WTC11 (cell line): Measurements from ENCODE around the gene MIX23. TPM values are rescaled to one million over a fixed set of nuclear protein-coding genes. Genes with fewer than 3 reads are reported as not detected.
A peak's percentile ranks its signal among the peaks of the same experiment; 100 is the strongest.

Experiments used
- AFF4 ChIP-seq: sonication (generic); formaldehyde crosslinking; IDR thresholded peaks from 2 replicates; pipeline ENCODE4 v1.8.1; 2023; ENCODE audit warnings: mild to moderate bottlenecking, missing genetic modification reagents, borderline replicate concordance
- CREM ChIP-seq: sonication (generic); formaldehyde crosslinking; IDR thresholded peaks from 2 replicates; pipeline ENCODE4 v1.8.1; 2022; ENCODE audit warnings: mild to moderate bottlenecking, missing genetic modification reagents, moderate library complexity
- GRHL2 ChIP-seq: fragments of 250-450 bp; sonication (Bioruptor Pico); IDR thresholded peaks from 2 replicates; pipeline ENCODE4 v1.8.0; 2022; ENCODE audit warnings: mild to moderate bottlenecking, moderate library complexity; ENCODE audit not compliant: insufficient replicate concordance, severe bottlenecking
- GTF2I ChIP-seq: fragments of 250-450 bp; sonication (Bioruptor Pico); conservative IDR thresholded peaks from 2 replicates; pipeline ENCODE4 v1.4.0; 2021; ENCODE audit warnings: mild to moderate bottlenecking
- MYBL2 ChIP-seq: sonication (generic); formaldehyde crosslinking; IDR thresholded peaks from 2 replicates; pipeline ENCODE4 v1.8.1; 2023; ENCODE audit warnings: mild to moderate bottlenecking, moderate library complexity, missing genetic modification reagents
- NFE2L1 ChIP-seq: sonication (generic); formaldehyde crosslinking; IDR thresholded peaks from 2 replicates; pipeline ENCODE4 v1.8.1; 2023; ENCODE audit warnings: missing genetic modification reagents
- SMAD4 ChIP-seq: sonication (generic); formaldehyde crosslinking; IDR thresholded peaks from 2 replicates; pipeline ENCODE4 v1.8.0; 2022; ENCODE audit warnings: mild to moderate bottlenecking, missing genetic modification reagents
- STAT6 ChIP-seq: sonication (generic); formaldehyde crosslinking; conservative IDR thresholded peaks from 2 replicates; pipeline ENCODE4 v1.8.1; 2023; ENCODE audit warnings: mild to moderate bottlenecking, low read depth, missing genetic modification reagents, moderate library complexity
- total RNA-seq: library from RNA; stranded (reverse); gene quantifications from 3 replicates; pipeline ENCODE4 v1.2.3, GENCODE V29; 2021
- TF ChIP-seq, protein P1 (sequence below): fragments of 250-450 bp; sonication (Bioruptor Pico); conservative IDR thresholded peaks from 2 replicates; pipeline ENCODE4 v1.9.0; 2021; ENCODE audit warnings: mild to moderate bottlenecking
- TF ChIP-seq, protein P2 (sequence below): fragments of 250-450 bp; sonication (Bioruptor Pico); IDR thresholded peaks from 2 replicates; pipeline ENCODE4 v1.9.0; 2021; ENCODE audit warnings: mild to moderate bottlenecking
- TF ChIP-seq, protein P3 (sequence below): fragments of 250-450 bp; sonication (Bioruptor Pico); IDR thresholded peaks from 2 replicates; pipeline ENCODE4 v1.9.0; 2021; ENCODE audit warnings: mild to moderate bottlenecking, borderline replicate concordance
- TF ChIP-seq, protein P4 (sequence below): fragments of 250-450 bp; sonication (Bioruptor Pico); IDR thresholded peaks from 2 replicates; pipeline ENCODE4 v1.9.0; 2021; ENCODE audit warnings: moderate library complexity, mild to moderate bottlenecking, inconsistent platforms, borderline replicate concordance

Gene MIX23
- total RNA-seq, 1 experiment from 2014 or later: 81.7 TPM

GRCh38 chr3:122415762-122416654 is 33.0 kb upstream of the MIX23 start, which contains the start of gene WDR5B (continued):
- TF ChIP-seq, protein P1, sequence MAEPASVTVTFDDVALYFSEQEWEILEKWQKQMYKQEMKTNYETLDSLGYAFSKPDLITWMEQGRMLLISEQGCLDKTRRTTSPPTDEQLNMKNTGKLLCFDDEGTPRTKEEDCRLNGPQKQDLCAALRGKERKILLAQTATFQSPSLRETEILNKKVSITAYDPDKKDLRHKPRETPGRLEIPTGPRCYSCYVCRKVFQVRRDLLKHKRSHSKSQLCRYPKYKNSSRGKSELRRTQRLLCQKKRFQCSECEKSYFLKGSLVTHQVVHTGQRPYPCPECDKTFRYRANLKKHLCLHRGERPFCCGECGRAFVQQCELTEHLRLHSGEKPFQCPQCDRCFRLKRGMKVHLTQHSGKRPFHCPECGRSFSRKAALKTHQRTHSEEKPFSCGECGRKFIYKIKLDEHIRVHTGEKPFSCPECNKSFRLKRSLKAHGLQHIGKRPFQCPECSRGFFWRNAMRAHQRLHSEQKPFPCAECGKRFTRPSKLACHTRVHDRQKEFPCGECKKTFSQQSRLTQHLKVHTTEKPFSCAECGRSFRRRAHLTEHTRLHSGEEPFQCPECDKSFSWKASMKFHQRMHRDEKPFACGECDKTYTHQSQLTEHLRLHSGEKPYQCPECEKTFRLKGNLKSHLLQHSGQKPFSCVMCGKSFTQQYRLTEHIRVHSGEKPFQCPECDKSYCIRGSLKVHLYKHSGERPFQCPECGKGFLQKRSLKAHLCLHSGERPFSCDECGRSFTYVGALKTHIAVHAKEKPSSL (CRISPR knock-in tag): no peak
- no peak for TF ChIP-seq GRHL2 (CRISPR knock-in tag)
- no peak for TF ChIP-seq NFE2L1 (CRISPR knock-in tag)
- TF ChIP-seq, protein P2, sequence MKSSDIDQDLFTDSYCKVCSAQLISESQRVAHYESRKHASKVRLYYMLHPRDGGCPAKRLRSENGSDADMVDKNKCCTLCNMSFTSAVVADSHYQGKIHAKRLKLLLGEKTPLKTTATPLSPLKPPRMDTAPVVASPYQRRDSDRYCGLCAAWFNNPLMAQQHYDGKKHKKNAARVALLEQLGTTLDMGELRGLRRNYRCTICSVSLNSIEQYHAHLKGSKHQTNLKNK (CRISPR knock-in tag): no peak
- TF ChIP-seq SMAD4 (CRISPR knock-in tag): no peak
- TF ChIP-seq, protein P3, sequence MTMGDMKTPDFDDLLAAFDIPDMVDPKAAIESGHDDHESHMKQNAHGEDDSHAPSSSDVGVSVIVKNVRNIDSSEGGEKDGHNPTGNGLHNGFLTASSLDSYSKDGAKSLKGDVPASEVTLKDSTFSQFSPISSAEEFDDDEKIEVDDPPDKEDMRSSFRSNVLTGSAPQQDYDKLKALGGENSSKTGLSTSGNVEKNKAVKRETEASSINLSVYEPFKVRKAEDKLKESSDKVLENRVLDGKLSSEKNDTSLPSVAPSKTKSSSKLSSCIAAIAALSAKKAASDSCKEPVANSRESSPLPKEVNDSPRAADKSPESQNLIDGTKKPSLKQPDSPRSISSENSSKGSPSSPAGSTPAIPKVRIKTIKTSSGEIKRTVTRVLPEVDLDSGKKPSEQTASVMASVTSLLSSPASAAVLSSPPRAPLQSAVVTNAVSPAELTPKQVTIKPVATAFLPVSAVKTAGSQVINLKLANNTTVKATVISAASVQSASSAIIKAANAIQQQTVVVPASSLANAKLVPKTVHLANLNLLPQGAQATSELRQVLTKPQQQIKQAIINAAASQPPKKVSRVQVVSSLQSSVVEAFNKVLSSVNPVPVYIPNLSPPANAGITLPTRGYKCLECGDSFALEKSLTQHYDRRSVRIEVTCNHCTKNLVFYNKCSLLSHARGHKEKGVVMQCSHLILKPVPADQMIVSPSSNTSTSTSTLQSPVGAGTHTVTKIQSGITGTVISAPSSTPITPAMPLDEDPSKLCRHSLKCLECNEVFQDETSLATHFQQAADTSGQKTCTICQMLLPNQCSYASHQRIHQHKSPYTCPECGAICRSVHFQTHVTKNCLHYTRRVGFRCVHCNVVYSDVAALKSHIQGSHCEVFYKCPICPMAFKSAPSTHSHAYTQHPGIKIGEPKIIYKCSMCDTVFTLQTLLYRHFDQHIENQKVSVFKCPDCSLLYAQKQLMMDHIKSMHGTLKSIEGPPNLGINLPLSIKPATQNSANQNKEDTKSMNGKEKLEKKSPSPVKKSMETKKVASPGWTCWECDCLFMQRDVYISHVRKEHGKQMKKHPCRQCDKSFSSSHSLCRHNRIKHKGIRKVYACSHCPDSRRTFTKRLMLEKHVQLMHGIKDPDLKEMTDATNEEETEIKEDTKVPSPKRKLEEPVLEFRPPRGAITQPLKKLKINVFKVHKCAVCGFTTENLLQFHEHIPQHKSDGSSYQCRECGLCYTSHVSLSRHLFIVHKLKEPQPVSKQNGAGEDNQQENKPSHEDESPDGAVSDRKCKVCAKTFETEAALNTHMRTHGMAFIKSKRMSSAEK: no peak
- TF ChIP-seq, protein P4, sequence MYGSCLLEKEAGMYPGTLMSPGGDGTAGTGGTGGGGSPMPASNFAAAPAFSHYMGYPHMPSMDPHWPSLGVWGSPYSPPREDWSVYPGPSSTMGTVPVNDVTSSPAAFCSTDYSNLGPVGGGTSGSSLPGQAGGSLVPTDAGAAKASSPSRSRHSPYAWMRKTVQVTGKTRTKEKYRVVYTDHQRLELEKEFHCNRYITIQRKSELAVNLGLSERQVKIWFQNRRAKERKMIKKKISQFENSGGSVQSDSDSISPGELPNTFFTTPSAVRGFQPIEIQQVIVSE (CRISPR knock-in tag): no peak
- peak; percentile 62; the same call in 1 of the 2 replicates for TF ChIP-seq MYBL2
- TF ChIP-seq GTF2I: no peak
- TF ChIP-seq AFF4 (CRISPR knock-in tag): no peak
- peak; percentile 84; the same call in 1 of the 2 replicates for TF ChIP-seq CREM (CRISPR knock-in tag)
- no peak for TF ChIP-seq STAT6 (CRISPR knock-in tag)
